Measurements from ENCODE around the gene USP17L11.
"Not testable (repeated sequence)": the region's sequence is repeated elsewhere in the genome, so short reads cannot be mapped to it uniquely, and the experiment has no call there.

- TF ChIP-seq, protein P1, sequence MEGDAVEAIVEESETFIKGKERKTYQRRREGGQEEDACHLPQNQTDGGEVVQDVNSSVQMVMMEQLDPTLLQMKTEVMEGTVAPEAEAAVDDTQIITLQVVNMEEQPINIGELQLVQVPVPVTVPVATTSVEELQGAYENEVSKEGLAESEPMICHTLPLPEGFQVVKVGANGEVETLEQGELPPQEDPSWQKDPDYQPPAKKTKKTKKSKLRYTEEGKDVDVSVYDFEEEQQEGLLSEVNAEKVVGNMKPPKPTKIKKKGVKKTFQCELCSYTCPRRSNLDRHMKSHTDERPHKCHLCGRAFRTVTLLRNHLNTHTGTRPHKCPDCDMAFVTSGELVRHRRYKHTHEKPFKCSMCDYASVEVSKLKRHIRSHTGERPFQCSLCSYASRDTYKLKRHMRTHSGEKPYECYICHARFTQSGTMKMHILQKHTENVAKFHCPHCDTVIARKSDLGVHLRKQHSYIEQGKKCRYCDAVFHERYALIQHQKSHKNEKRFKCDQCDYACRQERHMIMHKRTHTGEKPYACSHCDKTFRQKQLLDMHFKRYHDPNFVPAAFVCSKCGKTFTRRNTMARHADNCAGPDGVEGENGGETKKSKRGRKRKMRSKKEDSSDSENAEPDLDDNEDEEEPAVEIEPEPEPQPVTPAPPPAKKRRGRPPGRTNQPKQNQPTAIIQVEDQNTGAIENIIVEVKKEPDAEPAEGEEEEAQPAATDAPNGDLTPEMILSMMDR (IDR thresholded peaks at IDR 0.05), result not testable (repeated sequence)
- TF ChIP-seq EZH2 (IDR thresholded peaks at IDR 0.05; ENCODE audit: borderline replicate concordance, insufficient read depth, low read depth, low read length, poor library complexity, severe bottlenecking), result not testable (repeated sequence)
Observed at GRCh38 chr4:9238461-9238860, 23.3 kb downstream of the USP17L11 start.

Measured in B cell (primary cell).